ENCODE data around the gene PTP4A1. TPM values are rescaled to one million over a fixed set of nuclear protein-coding genes. Genes with fewer than 3 reads are reported as not detected.

Gene PTP4A1
- total and polyA plus RNA-seq, 2 of the 13 experiments (the other 11 are each of a cell fraction or from before 2014, with no cell fraction given) = 141 to 376 TPM

- Histone ChIP-seq H3K27ac (ENCODE audit: extremely low read length, insufficient read depth, low read length) (no peak overlapping the region), H2AFZ (ENCODE audit: low read length) (no peak overlapping the region), H3K27me3 (ENCODE audit: control insufficient read depth in 1 of 2, insufficient read depth in 2 of 2, low read length in 2 of 2) (no peaks in the 10 kb centered on the region), H3K4me1 (ENCODE audit: insufficient read depth, low read length) (peaks cover 18% of the 10 kb centered on the region), H3K79me2 (ENCODE audit: insufficient read depth, low read length) (peaks cover 2% of the 10 kb centered on the region), H3K4me2 (ENCODE audit: low read depth, low read length) (no peak overlapping the region), H3K4me3 (replicated peaks in 1 of 3; ENCODE audit: insufficient read depth in 1 of 3, low read depth in 2 of 3, low read length in 3 of 3) (no peak overlapping the region), H3K36me3 (replicated peaks in 1 of 2; ENCODE audit: control insufficient read depth in 1 of 2, insufficient read depth in 2 of 2, low read length in 2 of 2) (peaks cover 7 to 39% of the 10 kb centered on the region in 2 experiments; a peak in 4 of 5 replicates), H3K9ac (ENCODE audit: insufficient read depth, low read depth, low read length) (no peak overlapping the region), H4K20me1 (ENCODE audit: insufficient read depth, low read length) (no peaks in the 10 kb centered on the region), H3K9me3 (ENCODE audit: low read length) (no peaks in the 10 kb centered on the region)
- intact Hi-C loops (cut with micrococcal nuclease; ENCODE audit: unreplicated experiment) (no loop called here), in situ Hi-C loops (cut with HindIII; ENCODE audit: extremely low pct_ligation_motif_present, low pct_unique_long_range_greater_than_20kb) (no loop called here)
- TF ChIP-seq ZSCAN22 (CRISPR knock-in tag; IDR thresholded peaks at IDR 0.05) (no peak), TARDBP (CRISPR knock-in tag; IDR thresholded peaks at IDR 0.05) (no peak), YEATS2 (CRISPR knock-in tag; IDR thresholded peaks at IDR 0.05; ENCODE audit: borderline replicate concordance) (no peak), WIZ (CRISPR knock-in tag; IDR thresholded peaks at IDR 0.05) (no peak), ARID2 (CRISPR knock-in tag; IDR thresholded peaks at IDR 0.05; ENCODE audit: borderline replicate concordance) (no peak), ZBTB38 (CRISPR knock-in tag; IDR thresholded peaks at IDR 0.05) (no peak), POLR2AphosphoS5 (IDR thresholded peaks at IDR 0.05; ENCODE audit: low read depth, low read length) (no peak; the same call in 1 of the 2 replicates), MBD4 (IDR thresholded peaks at IDR 0.05; ENCODE audit: borderline replicate concordance, low read length) (no peak), AGO2 (optimal IDR thresholded peaks at IDR 0.05; ENCODE audit: low read depth, low read length) (peak; percentile 62), RBM22 (optimal IDR thresholded peaks at IDR 0.05; ENCODE audit: low read length) (peak; percentile 55), RBFOX2 (IDR thresholded peaks at IDR 0.05; ENCODE audit: low read depth, low read length) (peak; percentile 65), SMAD9 (CRISPR knock-in tag; IDR thresholded peaks at IDR 0.05) (no peak), ZNF205 (CRISPR knock-in tag; IDR thresholded peaks at IDR 0.05) (no peak)
- ChIA-PET CTCF (ENCODE audit: low intra/inter-chr PET ratio, low total read pairs) (no interaction called here), POLR2A (interaction anchor here (0.8 to 1.2 kb wide), 2 partner anchors 27 to 35 kb away, joined by 3 read pairs; no protein-coding TSS in a partner anchor)
- no peak for ATAC-seq
- WGBS (ENCODE audit: low lambda C conversion rate) = 97% methylated on average over 1 of the region's 1 CpG
- no peak for DNase-seq (ENCODE audit: low spot score)
- no TSS peak for BruUV-seq (replicated peaks)
- FAIRE-seq = no peak
These were observed 33.7 kb upstream of the PTP4A1 start for GRCh38 chr6:63538550-63538949.
